GM18526 (cell line): Measurements from ENCODE around the gene GDF10.

ENCODE experiments used
- POLR2A ChIP-seq: IDR thresholded peaks from 3 replicates; pipeline ENCODE4 v1.6.1; 2011; ENCODE audit not compliant: insufficient read length; ENCODE audit errors: extremely low read depth

GDF10 gene

DNA sequence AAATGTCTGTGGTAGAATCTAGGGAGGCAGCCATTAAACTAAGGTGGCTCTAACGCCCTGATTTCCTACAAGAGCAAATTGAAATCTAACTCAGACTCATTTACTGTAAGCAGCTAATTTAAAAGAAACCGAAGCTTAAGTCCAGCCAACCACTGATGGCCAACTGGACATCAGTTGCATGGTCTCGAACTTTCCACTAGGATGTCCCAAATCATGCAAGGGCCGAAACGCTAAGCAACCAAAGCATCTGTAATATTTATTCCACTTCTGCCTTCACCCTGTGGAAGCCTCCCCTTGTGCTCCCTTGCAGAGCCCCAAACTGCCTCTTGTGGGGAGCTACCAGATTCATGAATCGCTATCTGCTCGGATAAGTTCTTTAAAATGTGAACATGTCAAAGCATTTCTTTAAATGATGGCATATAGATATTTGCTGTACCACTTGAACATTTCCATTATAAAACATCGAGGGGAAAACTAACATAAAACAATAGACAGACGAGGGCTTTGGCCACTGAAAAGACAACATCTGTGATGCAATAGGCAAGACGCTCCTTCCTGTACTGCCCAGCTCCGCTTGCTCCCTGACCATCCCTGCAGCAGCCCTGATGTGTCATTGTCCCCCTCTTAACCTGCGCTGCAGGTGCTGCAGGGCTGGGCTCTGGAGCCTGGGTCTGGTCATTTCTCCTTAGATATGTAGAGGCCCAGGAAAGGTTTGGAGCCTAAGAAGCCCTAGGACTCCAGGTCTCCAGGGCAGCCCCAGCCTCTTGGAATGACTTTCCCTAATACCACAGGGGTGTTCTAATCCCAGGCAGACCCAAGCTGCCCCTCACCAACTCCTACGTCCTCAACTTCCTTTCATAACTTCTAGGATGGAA is 45.2 kb downstream of the GDF10 start:
- TF ChIP-seq POLR2A = no peak

DNA sequence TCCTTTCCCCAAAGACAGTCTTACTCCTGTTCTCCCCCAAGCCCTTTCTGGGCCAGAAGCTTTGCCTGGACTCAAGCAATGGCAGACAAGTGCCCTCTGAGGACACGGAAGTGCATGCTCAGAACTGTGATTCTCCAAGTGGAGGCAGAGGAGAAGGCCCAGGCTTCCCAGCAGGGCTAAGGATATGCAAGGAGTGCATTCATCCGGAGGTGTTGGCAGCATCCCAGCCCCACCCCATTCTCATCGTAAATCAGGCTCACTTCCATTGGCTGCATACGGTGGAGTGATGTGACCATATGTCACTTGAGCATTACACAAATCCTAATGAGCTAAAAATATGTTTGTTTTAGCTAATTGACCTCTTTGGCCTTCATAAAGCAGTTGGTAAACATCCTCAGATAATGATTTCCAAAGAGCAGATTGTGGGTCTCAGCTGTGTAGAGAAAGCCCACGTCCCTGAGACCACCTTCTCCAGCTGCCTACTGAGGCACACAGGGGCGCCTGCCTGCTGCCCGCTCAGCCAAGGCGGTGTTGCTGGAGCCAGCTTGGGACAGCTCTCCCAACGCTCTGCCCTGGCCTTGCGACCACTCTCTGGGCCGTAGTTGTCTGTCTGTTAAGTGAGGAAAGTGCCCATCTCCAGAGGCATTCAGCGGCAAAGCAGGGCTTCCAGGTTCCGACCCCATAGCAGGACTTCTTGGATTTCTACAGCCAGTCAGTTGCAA is 46.7 kb downstream of the GDF10 start:
- no peak for TF ChIP-seq POLR2A

DNA sequence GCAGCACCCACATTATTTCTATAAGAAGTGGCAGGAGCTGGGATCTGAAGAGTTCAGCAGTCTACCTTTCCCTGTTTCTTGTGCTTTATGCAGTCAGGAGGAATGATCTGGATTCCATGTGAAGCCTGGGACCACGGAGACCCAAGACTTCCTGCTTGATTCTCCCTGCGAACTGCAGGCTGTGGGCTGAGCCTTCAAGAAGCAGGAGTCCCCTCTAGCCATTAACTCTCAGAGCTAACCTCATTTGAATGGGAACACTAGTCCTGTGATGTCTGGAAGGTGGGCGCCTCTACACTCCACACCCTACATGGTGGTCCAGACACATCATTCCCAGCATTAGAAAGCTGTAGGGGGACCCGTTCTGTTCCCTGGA is 47.3 kb downstream of the GDF10 start:
- TF ChIP-seq POLR2A = no peak

DNA sequence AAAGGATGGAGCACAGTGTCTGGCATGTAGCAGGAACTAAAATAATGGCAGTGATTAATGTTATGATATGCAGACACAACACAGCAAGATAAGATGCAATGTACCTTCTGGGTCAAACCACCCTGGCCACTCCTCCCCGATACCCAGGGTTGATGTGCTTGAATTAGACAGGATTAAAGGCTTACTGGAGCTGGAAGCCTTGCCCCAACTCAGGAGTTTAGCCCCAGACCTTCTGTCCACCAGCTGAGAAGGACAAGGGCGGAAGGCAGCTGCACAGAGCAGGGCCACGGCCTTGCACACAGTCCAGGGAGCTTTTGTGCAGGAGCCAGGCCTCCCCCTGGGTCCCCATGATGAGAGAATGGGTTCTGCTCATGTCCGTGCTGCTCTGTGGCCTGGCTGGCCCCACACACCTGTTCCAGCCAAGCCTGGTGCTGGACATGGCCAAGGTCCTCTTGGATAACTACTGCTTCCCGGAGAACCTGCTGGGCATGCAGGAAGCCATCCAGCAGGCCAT is 48.2 kb downstream of the GDF10 start, which contains the start of gene RBP3:
RBP3 (plus strand) TSS at position 226 of the 514 bp plus-strand sequence; CDS start at position 348, 122 bp downstream.
- TF ChIP-seq POLR2A = no peak

DNA sequence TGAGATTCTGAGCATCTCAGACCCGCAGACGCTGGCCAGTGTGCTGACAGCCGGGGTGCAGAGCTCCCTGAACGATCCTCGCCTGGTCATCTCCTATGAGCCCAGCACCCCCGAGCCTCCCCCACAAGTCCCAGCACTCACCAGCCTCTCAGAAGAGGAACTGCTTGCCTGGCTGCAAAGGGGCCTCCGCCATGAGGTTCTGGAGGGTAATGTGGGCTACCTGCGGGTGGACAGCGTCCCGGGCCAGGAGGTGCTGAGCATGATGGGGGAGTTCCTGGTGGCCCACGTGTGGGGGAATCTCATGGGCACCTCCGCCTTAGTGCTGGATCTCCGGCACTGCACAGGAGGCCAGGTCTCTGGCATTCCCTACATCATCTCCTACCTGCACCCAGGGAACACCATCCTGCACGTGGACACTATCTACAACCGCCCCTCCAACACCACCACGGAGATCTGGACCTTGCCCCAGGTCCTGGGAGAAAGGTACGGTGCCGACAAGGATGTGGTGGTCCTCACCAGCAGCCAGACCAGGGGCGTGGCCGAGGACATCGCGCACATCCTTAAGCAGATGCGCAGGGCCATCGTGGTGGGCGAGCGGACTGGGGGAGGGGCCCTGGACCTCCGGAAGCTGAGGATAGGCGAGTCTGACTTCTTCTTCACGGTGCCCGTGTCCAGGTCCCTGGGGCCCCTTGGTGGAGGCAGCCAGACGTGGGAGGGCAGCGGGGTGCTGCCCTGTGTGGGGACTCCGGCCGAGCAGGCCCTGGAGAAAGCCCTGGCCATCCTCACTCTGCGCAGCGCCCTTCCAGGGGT is 48.9 kb downstream of the GDF10 start:
- no peak for TF ChIP-seq POLR2A

DNA sequence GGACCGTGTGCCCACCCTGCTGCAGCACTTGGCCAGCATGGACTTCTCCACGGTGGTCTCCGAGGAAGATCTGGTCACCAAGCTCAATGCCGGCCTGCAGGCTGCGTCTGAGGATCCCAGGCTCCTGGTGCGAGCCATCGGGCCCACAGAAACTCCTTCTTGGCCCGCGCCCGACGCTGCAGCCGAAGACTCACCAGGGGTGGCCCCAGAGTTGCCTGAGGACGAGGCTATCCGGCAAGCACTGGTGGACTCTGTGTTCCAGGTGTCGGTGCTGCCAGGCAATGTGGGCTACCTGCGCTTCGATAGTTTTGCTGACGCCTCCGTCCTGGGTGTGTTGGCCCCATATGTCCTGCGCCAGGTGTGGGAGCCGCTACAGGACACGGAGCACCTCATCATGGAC is 49.5 kb downstream of the GDF10 start:
- no peak for TF ChIP-seq POLR2A

DNA sequence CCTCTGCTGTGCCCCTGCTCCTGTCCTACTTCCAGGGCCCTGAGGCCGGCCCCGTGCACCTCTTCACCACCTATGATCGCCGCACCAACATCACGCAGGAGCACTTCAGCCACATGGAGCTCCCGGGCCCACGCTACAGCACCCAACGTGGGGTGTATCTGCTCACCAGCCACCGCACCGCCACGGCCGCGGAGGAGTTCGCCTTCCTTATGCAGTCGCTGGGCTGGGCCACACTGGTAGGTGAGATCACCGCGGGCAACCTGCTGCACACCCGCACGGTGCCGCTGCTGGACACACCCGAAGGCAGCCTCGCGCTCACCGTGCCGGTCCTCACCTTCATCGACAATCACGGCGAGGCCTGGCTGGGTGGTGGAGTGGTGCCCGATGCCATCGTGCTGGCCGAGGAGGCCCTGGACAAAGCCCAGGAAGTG is 50.0 kb downstream of the GDF10 start:
- TF ChIP-seq POLR2A = no peak

DNA sequence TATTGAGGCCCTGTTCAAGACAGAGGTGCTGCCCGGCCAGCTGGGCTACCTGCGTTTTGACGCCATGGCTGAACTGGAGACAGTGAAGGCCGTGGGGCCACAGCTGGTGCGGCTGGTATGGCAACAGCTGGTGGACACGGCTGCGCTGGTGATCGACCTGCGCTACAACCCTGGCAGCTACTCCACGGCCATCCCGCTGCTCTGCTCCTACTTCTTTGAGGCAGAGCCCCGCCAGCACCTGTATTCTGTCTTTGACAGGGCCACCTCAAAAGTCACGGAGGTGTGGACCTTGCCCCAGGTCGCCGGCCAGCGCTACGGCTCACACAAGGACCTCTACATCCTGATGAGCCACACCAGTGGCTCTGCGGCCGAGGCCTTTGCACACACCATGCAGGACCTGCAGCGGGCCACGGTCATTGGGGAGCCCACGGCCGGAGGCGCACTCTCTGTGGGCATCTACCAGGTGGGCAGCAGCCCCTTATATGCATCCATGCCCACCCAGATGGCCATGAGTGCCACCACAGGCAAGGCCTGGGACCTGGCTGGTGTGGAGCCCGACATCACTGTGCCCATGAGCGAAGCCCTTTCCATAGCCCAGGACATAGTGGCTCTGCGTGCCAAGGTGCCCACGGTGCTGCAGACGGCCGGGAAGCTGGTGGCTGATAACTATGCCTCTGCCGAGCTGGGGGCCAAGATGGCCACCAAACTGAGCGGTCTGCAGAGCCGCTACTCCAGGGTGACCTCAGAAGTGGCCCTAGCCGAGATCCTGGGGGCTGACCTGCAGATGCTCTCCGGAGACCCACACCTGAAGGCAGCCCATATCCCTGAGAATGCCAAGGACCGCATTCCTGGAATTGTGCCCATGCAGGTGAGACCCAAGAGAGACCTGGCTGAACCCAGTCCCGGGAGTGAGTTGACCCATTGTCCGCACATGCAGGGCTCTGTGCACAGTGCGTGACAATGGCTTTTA is 51.0 kb downstream of the GDF10 start:
- TF ChIP-seq POLR2A = no peak

DNA sequence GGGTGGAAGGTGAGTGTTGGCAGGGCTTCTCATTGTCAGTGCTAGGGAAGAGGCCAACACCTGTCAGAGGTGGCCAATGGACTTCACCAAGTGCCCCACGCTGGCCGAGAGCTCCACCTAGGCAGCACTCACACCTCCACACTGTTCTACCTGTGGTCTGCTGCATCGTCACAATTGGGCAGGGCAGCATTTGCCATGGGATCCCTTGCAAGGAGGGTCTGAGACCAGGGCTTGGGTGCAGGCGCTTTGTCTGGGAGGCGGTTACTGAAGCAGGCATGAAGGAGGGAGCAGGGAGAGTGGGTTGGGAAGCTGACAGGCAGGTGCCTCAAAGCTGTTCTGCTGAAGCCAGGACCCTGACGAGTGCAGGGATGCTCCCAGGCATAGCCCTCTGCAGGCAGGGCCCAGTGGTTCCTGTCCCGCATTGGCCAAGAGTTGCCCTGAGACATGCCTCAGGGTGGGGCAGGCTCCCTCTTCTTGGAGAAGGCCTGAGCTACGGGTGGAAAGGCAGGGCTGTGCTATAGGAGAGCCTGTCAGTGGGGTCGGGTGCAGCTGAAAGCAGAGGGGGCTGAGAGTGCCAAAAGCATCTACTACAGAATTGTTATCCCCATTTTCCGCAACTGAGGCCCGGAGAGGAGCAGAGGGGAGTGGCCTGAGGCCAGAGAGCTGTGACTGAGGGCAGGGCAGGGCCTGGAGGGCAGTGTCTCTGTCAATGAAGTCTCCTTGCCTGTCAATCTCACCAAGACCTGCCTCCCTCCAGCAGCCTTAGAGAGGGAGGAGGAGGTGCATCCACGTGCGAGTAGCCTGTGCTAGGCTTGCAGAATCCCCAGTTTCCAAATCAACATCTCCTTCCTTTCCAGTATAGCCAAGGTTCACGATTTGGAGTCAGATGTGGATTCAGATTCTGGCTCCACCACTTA is 52.2 kb downstream of the GDF10 start:
- no peak for TF ChIP-seq POLR2A

DNA sequence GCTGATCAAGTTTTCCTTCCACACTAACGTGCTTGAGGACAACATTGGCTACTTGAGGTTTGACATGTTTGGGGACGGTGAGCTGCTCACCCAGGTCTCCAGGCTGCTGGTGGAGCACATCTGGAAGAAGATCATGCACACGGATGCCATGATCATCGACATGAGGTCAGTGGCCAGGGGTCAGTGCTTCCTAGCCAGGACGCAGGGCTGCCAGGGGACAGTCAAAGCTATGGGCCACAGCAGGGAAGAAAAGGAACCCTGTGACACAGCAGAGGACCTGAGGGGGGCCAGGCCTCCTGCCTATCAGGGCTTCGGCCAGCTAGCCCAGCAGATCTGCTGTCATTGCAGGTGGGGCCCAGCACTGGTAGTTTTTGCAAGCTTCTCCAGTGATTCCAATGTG is 53.4 kb downstream of the GDF10 start:
- no peak for TF ChIP-seq POLR2A

DNA sequence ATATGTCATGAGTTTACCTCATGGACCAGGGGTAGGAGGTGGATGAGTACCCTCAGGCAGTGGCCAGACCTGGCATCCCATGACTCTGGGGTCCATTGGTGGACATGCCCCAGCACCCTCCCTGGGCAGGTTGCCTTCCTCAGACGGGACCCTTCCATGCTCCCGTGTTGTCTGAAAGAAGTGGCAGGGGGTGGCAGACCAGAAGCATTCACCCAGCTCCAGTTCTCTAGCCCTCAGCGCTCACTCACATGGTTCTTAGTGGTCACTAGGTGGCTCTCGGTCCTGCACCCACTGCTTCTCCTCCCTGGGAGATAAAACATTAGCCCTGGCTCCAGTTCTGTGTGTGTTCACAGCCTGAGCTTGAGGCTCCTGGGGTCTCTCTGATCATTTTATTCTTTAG is 54.2 kb downstream of the GDF10 start:
- TF ChIP-seq POLR2A = no peak

DNA sequence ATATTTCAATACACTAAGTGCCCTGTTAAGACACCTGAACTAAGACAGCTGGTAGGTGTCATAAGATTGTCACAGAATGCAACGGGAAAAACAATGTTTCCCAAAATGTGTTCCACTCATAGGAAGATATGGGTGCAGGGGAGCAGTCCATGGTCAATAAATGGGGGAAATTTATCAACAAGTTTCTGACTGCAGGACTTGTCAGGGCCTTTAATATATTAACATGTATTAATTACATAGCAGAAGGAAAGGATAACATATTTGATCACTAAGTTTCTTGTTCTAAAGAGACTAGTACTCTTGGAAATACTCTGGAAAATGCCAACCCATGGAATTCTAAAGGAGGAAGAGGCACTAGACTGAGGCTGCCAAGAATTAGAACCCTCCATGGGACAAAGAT is 54.9 kb downstream of the GDF10 start:
- TF ChIP-seq POLR2A = no peak

DNA sequence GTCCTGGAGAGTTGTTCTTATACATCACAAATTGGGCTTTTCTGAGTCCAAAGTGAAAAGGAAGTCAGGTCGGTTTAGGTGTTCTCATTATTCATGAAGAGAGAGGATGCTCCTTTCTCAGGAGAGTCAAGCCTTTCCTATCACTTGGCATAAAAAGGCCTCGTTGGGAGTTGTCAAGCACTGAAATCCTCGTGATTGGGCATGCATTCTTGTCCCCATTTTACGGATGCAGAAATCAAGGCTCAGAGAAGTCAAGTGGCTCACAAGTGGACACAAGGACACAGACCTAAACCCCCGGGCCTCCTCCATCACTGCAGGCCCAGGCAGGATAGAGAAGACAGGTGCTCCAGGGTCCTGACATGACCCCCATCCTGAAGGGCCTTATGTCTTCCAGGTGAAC is 56.7 kb downstream of the GDF10 start:
- TF ChIP-seq POLR2A = no peak

DNA sequence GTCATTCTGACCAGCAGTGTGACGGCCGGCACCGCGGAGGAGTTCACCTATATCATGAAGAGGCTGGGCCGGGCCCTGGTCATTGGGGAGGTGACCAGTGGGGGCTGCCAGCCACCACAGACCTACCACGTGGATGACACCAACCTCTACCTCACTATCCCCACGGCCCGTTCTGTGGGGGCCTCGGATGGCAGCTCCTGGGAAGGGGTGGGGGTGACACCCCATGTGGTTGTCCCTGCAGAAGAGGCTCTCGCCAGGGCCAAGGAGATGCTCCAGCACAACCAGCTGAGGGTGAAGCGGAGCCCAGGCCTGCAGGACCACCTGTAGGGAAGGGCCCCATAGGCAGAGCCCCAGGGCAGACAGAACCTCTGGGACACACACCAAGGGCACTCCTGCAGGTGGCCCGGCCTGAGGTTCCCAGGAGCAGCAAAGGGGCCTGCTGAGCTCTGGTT is 57.2 kb downstream of the GDF10 start:
- TF ChIP-seq POLR2A = no peak

DNA sequence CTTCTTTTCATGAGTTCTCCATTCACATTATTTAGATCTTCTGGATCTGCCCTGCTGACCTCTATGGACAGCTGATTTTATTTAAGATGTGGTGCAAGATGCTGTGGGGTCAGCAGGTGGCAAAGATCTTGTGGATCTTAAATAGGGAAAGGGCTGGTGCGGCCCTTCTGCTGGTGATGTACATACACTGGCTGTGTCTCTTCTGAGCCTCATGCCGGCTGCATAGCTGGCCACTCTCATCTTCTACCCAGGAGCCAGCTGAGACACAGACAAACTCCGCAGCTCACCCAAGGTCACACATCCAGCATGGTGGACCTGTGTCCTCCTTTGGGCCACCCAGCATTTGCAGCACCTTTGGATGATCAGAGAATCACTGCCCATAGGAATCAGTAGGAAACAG is 57.9 kb downstream of the GDF10 start:
- TF ChIP-seq POLR2A = no peak
